SK-N-SH (cell line): ENCODE results near the gene LCE1C. TPM values are rescaled to one million over a fixed set of nuclear protein-coding genes. Genes with fewer than 3 reads are reported as not detected.

Experiments
- CTCF ChIA-PET: fragments of 300-600, 350-600 bp; formaldehyde crosslinking; extraction: SDS; loops from one replicate; lab custom pipeline; 2021; lab: Yijun Ruan, JAX
- POLR2A ChIA-PET: fragments of 350-600 bp; sonication (Branson Sonifier 250); formaldehyde crosslinking; extraction: SDS; loops from one replicate; lab custom pipeline; 2020; ENCODE audit warnings: antibody characterized with exemption, inconsistent platforms; lab: Yijun Ruan, JAX
- DNase-seq: peaks from one replicate; pipeline ENCODE4 v3.0.0; 2012
- H2AFZ ChIP-seq: fragments of 200-600 bp; sonication (generic); 2 replicates; pipeline ENCODE4 v1.8.1; 2016; ENCODE audit warnings: antibody characterized with exemption, mild to moderate bottlenecking, low read depth
- H3F3A ChIP-seq: fragments of 200-600 bp; sonication (generic); replicated peaks from 2 replicates; pipeline ENCODE3; 2016; ENCODE audit warnings: antibody characterized with exemption, mild to moderate bottlenecking; ENCODE audit not compliant: insufficient read depth
- H3K27ac ChIP-seq, 2 experiments: fragments of 200-500 bp in 1 of 2; fragments of 200-600 bp in 1 of 2; sonication (Bioruptor generic) in 1 of 2; sonication (generic), shearing (Covaris generic) in 1 of 2; 2 replicates each; pipeline versions ENCODE4 v1.5.1 to v1.6.1; 2014 to 2016; ENCODE audit warnings: low read depth in 2 of 2, inconsistent platforms in 1 of 2, low read length in 1 of 2, mild to moderate bottlenecking in 1 of 2, mixed read lengths in 1 of 2
- H3K27me3 ChIP-seq: fragments of 200-600 bp; sonication (generic), shearing (Covaris generic); 2 replicates; pipeline ENCODE4 v1.6.1; 2016; ENCODE audit warnings: mixed run types; ENCODE audit not compliant: insufficient read depth
- H3K36me3 ChIP-seq, 2 experiments: fragments of 200-500 bp in 1 of 2; fragments of 200-600 bp in 1 of 2; sonication (Bioruptor generic) in 1 of 2; sonication (generic) in 1 of 2; replicated peaks in 1 of 2; 2 replicates each; pipeline versions ENCODE3 to v1.5.1; 2014 to 2016; ENCODE audit warnings: low read length in 1 of 2, mild to moderate bottlenecking in 1 of 2; ENCODE audit not compliant: insufficient read depth in 2 of 2, control insufficient read depth in 1 of 2
- H3K4me1 ChIP-seq, 2 experiments: fragments of 200-500 bp in 1 of 2; fragments of 200-600 bp in 1 of 2; sonication (Bioruptor generic) in 1 of 2; sonication (generic), shearing (Covaris generic) in 1 of 2; 2 replicates each; pipeline versions ENCODE4 v1.5.1 to v1.6.1; 2014 to 2016; ENCODE audit warnings: low read depth in 1 of 2, low read length in 1 of 2, mixed run types in 1 of 2; ENCODE audit not compliant: insufficient read depth in 2 of 2, control insufficient read depth in 1 of 2
- H3K4me2 ChIP-seq: fragments of 200-600 bp; sonication (generic), shearing (Covaris generic); 2 replicates; pipeline ENCODE4 v1.6.1; 2017; ENCODE audit warnings: mixed run types
- H3K4me3 ChIP-seq, 2 experiments: fragments of 200-500 bp in 1 of 2; fragments of 200-600 bp in 1 of 2; sonication (Bioruptor generic) in 1 of 2; sonication (generic), shearing (Covaris generic) in 1 of 2; 2 replicates each; pipeline versions ENCODE4 v1.5.1 to v1.8.1; 2014 to 2016; ENCODE audit warnings: low read depth in 2 of 2, inconsistent platforms in 1 of 2, low read length in 1 of 2, mild to moderate bottlenecking in 1 of 2, mixed read lengths in 1 of 2, moderate library complexity in 1 of 2
- H3K79me2 ChIP-seq: fragments of 200-600 bp; sonication (generic); 2 replicates; pipeline ENCODE4 v1.8.1; 2017; ENCODE audit warnings: mild to moderate bottlenecking; ENCODE audit not compliant: insufficient read depth
- H3K9ac ChIP-seq: fragments of 200-600 bp; sonication (generic); 2 replicates; pipeline ENCODE4 v1.6.1; 2017; ENCODE audit warnings: mixed run types
- H3K9me2 ChIP-seq: fragments of 200-600 bp; sonication (generic); 2 replicates; pipeline ENCODE4 v1.6.1; 2017; ENCODE audit warnings: mixed run types
- H3K9me3 ChIP-seq: fragments of 200-600 bp; sonication (generic); 2 replicates; pipeline ENCODE4 v1.6.1; 2017; ENCODE audit warnings: mixed run types, mild to moderate bottlenecking, moderate library complexity
- H4K20me1 ChIP-seq: fragments of 200-600 bp; sonication (generic); 2 replicates; pipeline ENCODE4 v1.6.1; 2017; ENCODE audit warnings: mild to moderate bottlenecking, mixed run types; ENCODE audit not compliant: insufficient read depth
- CHD2 ChIP-seq: fragments of 150-350 bp; IDR thresholded peaks from 2 replicates; pipeline ENCODE4 v1.6.1; 2018; ENCODE audit warnings: low read length; ENCODE audit not compliant: partially characterized antibody
- ELF1 ChIP-seq: IDR thresholded peaks from 2 replicates; pipeline ENCODE4 v1.4.0; 2012
- EZH2phosphoT487 ChIP-seq: fragments of 200-600 bp; sonication (generic); IDR thresholded peaks from 2 replicates; pipeline ENCODE4 v1.6.1; 2017; ENCODE audit warnings: low read depth, mixed run types, mild to moderate bottlenecking, antibody characterized with exemption, moderate library complexity, borderline replicate concordance
- FOSL2 ChIP-seq: IDR thresholded peaks from 2 replicates; pipeline ENCODE4 v1.4.0; 2012; ENCODE audit warnings: low read depth, mild to moderate bottlenecking, moderate library complexity, borderline replicate concordance
- FOXJ3 ChIP-seq: sonication (generic); formaldehyde crosslinking; IDR thresholded peaks from 2 replicates; pipeline ENCODE4 v1.5.1; 2020; ENCODE audit warnings: mild to moderate bottlenecking, missing genetic modification reagents
- FOXM1 ChIP-seq: IDR thresholded peaks from 2 replicates; pipeline ENCODE4 v1.4.0; 2012; ENCODE audit warnings: low read depth, mild to moderate bottlenecking
- GATA2 ChIP-seq: sonication (generic); formaldehyde crosslinking; IDR thresholded peaks from 2 replicates; pipeline ENCODE4 v1.5.0; 2020; ENCODE audit warnings: mild to moderate bottlenecking, missing genetic modification reagents
- MEF2A ChIP-seq: IDR thresholded peaks from 2 replicates; pipeline ENCODE4 v1.4.0; 2012; ENCODE audit warnings: low read depth, borderline replicate concordance
- NRF1 ChIP-seq: IDR thresholded peaks from 2 replicates; pipeline ENCODE4 v1.6.1; 2012; ENCODE audit warnings: low read depth, mild to moderate bottlenecking, low read length
- RAD21 ChIP-seq: IDR thresholded peaks from 2 replicates; pipeline ENCODE4 v1.6.1; 2012; ENCODE audit warnings: mild to moderate bottlenecking, low read length
- TAF1 ChIP-seq: IDR thresholded peaks from 2 replicates; pipeline ENCODE4 v1.6.1; 2012; ENCODE audit warnings: low read depth, mild to moderate bottlenecking, low read length, moderate library complexity, borderline replicate concordance
- TEAD4 ChIP-seq: IDR thresholded peaks from 2 replicates; pipeline ENCODE4 v1.4.0; 2012; ENCODE audit warnings: mild to moderate bottlenecking, borderline replicate concordance; ENCODE audit not compliant: insufficient read depth
- YY1 ChIP-seq: IDR thresholded peaks from 2 replicates; pipeline ENCODE4 v1.4.0; 2012; ENCODE audit warnings: low read depth, mild to moderate bottlenecking
- WGBS: methylation state at CpG from one replicate; pipeline ENCODE4 v1.1.6; 2017; ENCODE audit warnings: low lambda C conversion rate; 5-methylcytosine and 5-hydroxymethylcytosine counted together
- polyA plus RNA-seq, 3 experiments: library from polyadenylated mRNA; depleted of rRNA; stranded (reverse); fragments of >200 nt; gene quantifications; 2 replicates each; pipeline ENCODE4 v1.2.3, GENCODE V29; 2012
- TF ChIP-seq, protein P1 (sequence below): IDR thresholded peaks from 2 replicates; pipeline ENCODE4; 2012
- TF ChIP-seq, protein P2 (sequence below): IDR thresholded peaks from 2 replicates; pipeline ENCODE4 v1.4.0; 2012; ENCODE audit warnings: low read depth
- TF ChIP-seq, protein P3 (sequence below): IDR thresholded peaks from 2 replicates; pipeline ENCODE4 v1.4.0; 2012; ENCODE audit warnings: low read depth, borderline replicate concordance
- TF ChIP-seq, protein P4 (sequence below): IDR thresholded peaks from 2 replicates; pipeline ENCODE4 v1.4.0; 2012; ENCODE audit warnings: low read depth, borderline replicate concordance

Gene LCE1C
- polyA plus RNA-seq, 1 of the 3 experiments (the other 2 are of a cell fraction) = not detected

DNA sequence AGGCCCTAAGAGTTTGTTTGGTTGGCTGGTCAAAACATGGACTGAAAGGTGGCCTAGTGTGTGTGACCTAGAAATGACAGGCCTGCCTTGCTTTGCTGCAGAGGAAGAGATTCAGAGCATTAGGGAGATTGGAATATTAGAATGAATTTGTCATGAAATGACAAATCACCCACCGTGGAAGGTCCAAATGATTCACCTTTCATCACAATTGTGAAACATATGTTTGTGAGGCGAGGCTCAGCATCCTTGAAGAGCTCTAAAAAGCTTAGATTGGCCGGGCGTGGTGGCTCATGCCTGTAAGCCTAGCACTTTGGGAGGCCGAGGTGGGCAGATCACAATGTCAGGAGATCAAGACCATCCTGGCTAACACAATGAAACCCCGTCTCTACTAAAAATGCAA, 10.9 kb upstream of the LCE1C start (continued):
- TF ChIP-seq, protein P1, sequence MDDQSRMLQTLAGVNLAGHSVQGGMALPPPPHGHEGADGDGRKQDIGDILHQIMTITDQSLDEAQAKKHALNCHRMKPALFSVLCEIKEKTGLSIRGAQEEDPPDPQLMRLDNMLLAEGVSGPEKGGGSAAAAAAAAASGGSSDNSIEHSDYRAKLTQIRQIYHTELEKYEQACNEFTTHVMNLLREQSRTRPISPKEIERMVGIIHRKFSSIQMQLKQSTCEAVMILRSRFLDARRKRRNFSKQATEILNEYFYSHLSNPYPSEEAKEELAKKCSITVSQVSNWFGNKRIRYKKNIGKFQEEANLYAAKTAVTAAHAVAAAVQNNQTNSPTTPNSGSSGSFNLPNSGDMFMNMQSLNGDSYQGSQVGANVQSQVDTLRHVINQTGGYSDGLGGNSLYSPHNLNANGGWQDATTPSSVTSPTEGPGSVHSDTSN = no peak

DNA sequence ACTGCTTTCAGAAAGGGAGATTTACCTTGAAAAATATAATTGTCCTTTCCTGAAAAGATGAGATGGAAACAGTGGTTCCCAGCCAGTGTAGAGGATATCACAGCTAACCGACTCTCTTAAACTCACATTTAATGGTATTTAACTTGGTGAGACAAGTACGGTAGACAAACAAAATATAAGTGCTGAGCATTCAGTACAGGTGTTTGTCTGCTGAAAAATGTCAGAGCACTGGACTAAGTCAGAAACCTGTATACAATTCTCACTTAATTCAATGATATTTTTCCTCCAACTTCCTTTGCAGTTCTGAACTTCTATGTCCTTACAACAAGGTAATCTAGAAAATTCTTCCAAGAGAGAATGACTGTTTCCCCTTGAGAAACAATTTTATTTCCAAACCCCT, 5.2 kb upstream of the LCE1C start, which contains the start of gene LCE1B:
Gene LCE1B, plus strand, starts transcription at position 301 of the 400 bp plus-strand sequence. CDS start 476 bp downstream, outside the sequence.
- Histone ChIP-seq H3K4me3 (no peak within 1 kb of the TSS), H2AFZ (no peak within 1 kb of the TSS), H3K4me1 (no peaks in the 10 kb centered on the region), H3F3A (no peaks in the 10 kb centered on the region), H3K79me2 (no peaks in the 10 kb centered on the region), H3K9me2 (no peaks in the 10 kb centered on the region), H3K36me3 (no peaks in the 10 kb centered on the region), H3K27me3 (no peaks in the 10 kb centered on the region), H3K9ac (no peak within 1 kb of the TSS), H3K9me3 (no peaks in the 10 kb centered on the region), H4K20me1 (no peaks in the 10 kb centered on the region), H3K27ac (no peak within 1 kb of the TSS), H3K4me2 (no peak within 1 kb of the TSS)
- ChIA-PET CTCF (no interaction called here), POLR2A (no interaction called here)
- 8% methylated on average over 2 of the region's 2 CpGs for WGBS
- DNase-seq = no peak
- TF ChIP-seq GATA2 (CRISPR knock-in tag) (no peak), TAF1 (no peak), EZH2phosphoT487 (no peak), CHD2 (no peak), ELF1 (no peak), FOXJ3 (CRISPR knock-in tag) (no peak), TEAD4 (no peak), YY1 (no peak)
- TF ChIP-seq, protein P2, sequence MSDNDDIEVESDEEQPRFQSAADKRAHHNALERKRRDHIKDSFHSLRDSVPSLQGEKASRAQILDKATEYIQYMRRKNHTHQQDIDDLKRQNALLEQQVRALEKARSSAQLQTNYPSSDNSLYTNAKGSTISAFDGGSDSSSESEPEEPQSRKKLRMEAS = no peak

DNA sequence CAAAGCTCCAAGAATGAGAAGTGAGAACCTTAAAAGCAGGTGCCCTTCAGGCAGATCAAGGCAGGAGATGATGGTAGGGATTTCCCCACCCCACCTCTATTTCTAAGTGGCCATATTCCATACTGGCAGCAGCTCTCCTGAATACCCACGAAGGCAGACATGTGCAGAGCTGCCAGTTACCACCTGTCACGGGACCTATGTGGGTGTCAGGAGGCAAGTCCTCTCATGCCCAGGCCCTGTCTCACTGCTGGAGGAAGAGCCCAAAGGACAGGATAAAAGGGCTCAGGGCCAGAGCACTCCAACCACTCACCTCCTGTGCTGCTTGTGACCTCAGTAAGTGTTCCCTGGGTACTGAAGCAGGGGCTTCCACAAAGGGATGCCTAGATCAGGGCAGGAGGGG, 4.6 kb upstream of the LCE1C start:
- no peaks in the 10 kb centered on the region for H3K4me1 ChIP-seq
- CTCF ChIA-PET = no interaction called here
- no peak overlapping the region for H3K4me2 ChIP-seq
- no peaks in the 10 kb centered on the region for H3K36me3 ChIP-seq
- no peak overlapping the region for H3K4me3 ChIP-seq
- H3K9me2 ChIP-seq = no peaks in the 10 kb centered on the region
- no peaks in the 10 kb centered on the region for H4K20me1 ChIP-seq
- no peaks in the 10 kb centered on the region for H3K9me3 ChIP-seq
- no peak for TF ChIP-seq YY1
- TF ChIP-seq, protein P3, sequence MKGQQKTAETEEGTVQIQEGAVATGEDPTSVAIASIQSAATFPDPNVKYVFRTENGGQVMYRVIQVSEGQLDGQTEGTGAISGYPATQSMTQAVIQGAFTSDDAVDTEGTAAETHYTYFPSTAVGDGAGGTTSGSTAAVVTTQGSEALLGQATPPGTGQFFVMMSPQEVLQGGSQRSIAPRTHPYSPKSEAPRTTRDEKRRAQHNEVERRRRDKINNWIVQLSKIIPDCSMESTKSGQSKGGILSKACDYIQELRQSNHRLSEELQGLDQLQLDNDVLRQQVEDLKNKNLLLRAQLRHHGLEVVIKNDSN = no peak
- TF ChIP-seq, protein P4, sequence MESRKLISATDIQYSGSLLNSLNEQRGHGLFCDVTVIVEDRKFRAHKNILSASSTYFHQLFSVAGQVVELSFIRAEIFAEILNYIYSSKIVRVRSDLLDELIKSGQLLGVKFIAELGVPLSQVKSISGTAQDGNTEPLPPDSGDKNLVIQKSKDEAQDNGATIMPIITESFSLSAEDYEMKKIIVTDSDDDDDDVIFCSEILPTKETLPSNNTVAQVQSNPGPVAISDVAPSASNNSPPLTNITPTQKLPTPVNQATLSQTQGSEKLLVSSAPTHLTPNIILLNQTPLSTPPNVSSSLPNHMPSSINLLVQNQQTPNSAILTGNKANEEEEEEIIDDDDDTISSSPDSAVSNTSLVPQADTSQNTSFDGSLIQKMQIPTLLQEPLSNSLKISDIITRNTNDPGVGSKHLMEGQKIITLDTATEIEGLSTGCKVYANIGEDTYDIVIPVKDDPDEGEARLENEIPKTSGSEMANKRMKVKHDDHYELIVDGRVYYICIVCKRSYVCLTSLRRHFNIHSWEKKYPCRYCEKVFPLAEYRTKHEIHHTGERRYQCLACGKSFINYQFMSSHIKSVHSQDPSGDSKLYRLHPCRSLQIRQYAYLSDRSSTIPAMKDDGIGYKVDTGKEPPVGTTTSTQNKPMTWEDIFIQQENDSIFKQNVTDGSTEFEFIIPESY = no peak
- no peak for TF ChIP-seq FOXM1
- TF ChIP-seq, protein P2 = no peak
- no peak for TF ChIP-seq FOSL2
- no peak for TF ChIP-seq NRF1
- no peak for TF ChIP-seq TEAD4
- no peak for TF ChIP-seq RAD21
- TF ChIP-seq EZH2phosphoT487 = no peak
- TF ChIP-seq CHD2 = no peak
- TF ChIP-seq MEF2A = no peak
- TF ChIP-seq, all 33 proteins: peak for 0
- WGBS = 0% methylated on average over 2 of the region's 2 CpGs
- H2AFZ ChIP-seq = no peak overlapping the region
- H3K9ac ChIP-seq = no peak overlapping the region
- no peaks in the 10 kb centered on the region for H3K79me2 ChIP-seq
- DNase-seq = no peak
- H3K27ac ChIP-seq = no peak overlapping the region
- H3F3A ChIP-seq = no peaks in the 10 kb centered on the region
- POLR2A ChIA-PET = no interaction called here
- no peaks in the 10 kb centered on the region for H3K27me3 ChIP-seq
